ENCODE measurements around the gene CRX.
"Not testable (repeated sequence)": the region's sequence is repeated elsewhere in the genome, so short reads cannot be mapped to it uniquely, and the experiment has no call there.

CRX gene

DNA sequence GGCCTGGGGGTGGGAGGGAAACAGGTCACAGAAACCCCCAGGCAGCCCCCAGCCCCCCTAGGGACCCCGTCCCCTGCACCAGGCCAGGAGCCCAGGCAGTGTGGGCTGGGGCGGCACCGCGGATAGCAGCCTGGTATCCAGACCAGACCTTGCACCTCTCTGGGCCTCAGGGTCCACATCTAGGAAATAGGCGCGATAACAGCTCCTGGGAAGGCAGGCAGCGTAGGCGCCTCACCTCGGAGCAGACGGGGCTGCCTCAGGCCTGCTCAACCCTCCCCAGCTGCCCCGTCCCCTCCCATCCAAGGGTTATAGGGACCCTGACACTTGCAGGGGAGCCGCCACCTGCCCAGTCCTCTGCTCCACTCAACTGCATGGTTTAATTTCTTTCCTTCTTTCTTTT, 18.1 kb upstream of the CRX start:
- DNase-seq (ENCODE audit: low spot score): not testable (repeated sequence)

DNA sequence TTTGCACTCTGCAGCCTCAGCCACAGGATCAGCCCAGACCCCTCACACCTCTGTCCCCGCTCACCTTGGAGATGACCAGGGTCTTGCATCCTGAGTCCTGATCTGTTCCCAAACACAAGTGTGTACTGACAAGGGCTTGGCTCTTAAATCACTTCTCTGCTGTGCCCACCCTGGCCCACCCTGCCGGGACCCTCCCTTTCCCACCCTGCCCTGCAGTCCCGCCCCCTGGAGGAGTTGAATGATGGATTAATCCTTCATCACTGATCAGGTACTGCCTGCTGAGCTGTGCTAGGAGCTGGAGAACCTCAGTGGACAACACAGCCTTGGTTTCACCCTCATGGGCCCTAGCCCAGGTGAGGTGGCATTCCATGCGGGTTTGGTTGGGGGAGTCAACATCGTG, 17.3 kb upstream of the CRX start, which contains the start of gene TPRX1:
TSS of gene TPRX1 (minus strand) at position 101 of the 400 bp plus-strand sequence. CDS start at position 89, 12 bp downstream.
- not testable (repeated sequence) for DNase-seq (ENCODE audit: low spot score)

DNA sequence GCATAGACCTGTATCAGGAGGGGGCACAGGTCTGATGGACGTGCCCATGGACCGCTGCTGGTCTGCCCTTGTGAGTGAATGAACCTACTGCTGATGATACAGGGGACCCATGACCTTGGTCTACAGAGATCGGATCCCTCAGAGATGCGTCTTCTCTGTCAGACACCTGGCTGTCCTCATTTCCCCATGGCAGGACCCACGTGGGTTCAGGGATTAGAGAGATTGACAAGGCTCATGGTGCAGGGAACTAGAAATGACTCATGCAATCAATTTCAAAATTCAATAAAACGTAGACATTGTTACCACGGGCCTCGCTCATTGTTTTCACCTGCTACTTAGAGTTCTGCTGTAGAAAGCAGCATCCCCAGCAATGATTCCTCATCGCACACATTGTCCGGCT, 16.4 kb upstream of the CRX start:
- no peak for DNase-seq (ENCODE audit: low spot score)

DNA sequence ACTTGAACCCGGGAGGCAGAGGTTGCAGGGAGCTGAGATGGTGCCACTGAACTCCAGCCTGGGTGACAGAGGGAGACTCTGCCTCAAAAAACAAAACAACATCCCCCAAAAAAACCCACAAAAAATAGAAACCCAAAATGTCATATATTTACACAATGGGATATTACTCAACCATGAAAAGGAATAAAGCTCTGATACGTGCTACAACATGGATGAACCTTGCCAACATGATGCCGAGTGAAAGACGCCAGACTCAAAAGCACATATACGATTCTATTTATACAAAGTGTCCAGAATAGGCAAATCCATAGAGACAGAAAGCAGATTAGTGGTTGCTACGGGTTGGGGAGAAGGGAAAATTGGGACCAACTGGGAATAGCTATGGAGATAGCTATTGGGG, 15.3 kb upstream of the CRX start:
- no peak for DNase-seq (ENCODE audit: low spot score)

DNA sequence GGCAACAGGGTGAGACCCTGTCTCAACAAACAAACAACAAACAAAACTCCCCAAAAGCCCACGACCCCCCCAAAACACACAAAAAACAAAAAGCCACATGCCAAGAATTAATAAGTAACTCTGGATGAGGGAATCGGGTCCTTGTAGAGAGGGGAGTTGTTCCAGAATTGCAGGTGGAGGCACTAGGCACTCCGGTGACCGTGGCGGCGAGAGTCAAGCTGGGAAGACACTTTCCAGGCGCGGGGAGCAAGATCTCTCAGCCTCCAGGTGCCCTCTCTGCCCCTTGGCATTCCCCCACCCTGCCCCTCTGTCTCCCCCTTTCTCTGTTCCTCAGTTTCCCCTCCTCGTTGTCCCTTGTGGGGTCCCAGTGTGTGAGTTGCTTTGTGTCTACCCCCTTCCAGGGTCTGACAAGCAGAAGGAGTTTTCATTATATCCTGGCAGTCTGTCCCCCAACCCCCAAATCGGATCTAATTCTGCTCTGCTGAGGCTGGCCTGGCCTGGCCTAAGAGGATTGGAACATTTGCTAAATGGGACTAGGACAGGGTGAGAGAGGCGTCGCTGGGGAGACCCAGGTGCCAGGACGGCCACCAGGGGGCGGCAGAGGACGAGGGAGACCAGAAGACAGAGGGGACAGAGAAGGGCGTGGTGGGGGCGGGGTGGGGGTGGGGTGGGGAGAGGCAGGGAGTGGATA, 8.3 kb upstream of the CRX start:
- peak; percentile 68 for DNase-seq (ENCODE audit: low spot score)

DNA sequence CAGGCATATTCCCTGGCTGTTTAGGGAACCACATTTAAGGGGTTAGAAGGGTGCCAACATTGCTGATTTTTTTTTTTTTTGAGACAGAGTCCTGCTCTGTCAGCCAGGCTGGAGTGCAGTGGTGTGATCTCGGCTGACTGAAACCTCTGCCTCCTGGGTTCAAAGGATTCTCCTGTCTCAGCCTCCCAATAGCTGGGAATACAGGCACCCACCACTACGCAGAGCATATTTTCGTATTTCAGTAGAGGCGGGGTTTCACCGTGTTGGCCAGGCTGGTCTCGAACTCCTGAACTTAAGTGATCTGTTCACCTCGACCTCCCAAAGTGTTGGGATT, 7.8 kb upstream of the CRX start:
- no peak for DNase-seq (ENCODE audit: low spot score)

DNA sequence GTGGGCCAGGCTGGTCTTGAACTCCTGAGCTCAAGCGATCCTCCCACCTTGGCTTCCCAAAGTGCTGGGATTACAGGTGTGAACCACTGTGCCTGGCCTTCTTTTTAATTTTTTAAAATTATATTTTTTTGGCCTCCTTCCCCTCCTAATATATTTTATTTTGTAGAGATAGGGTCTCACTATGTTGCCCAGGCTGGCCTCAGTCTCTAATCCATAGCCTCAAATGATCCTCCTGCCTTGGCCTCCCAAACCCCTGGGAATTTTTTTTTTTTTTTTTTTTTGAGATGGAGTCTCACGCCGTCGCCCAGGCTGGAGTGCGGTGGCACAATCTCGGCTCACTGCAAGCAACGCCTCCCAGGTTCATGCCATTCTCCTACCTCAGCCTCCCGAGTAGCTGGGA, 5.5 kb upstream of the CRX start:
- not testable (repeated sequence) for DNase-seq (ENCODE audit: low spot score)

DNA sequence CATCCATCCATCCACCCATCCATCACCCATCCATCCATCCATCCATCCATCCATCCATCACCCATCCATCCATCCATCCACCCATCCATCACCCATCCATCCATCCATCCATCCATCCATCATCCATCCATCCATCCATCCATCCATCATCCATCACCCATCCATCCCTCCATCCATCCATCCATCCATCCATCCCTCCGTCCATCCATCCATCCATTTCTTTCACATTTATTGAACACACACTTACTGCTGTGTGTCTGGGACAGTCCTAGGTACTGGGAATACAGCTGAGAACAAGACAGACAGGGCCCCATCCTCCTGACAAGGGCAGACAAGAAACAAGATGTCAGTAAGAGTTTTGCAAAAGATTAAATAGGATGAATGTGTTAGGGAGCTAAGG, 3.5 kb upstream of the CRX start:
- not testable (repeated sequence) for DNase-seq (ENCODE audit: low spot score)

DNA sequence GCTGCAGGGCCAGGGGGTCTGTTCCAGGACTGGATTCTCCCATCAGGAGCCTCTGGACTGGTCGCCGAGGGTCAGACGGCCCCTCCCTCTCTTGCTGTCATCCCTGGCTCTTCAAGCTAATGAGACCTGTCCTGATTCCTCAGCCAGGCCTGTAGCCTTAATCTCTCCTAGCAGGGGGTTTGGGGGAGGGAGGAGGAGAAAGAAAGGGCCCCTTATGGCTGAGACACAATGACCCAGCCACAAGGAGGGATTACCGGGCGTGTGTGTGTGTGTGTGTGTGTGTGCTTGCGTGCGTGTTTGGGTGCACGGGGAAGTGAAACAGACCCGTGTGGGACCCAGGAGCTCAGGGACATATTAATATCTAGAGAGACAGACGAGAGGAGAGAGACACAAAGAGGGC, 1.9 kb upstream of the CRX start:
- DNase-seq (ENCODE audit: low spot score): no peak

DNA sequence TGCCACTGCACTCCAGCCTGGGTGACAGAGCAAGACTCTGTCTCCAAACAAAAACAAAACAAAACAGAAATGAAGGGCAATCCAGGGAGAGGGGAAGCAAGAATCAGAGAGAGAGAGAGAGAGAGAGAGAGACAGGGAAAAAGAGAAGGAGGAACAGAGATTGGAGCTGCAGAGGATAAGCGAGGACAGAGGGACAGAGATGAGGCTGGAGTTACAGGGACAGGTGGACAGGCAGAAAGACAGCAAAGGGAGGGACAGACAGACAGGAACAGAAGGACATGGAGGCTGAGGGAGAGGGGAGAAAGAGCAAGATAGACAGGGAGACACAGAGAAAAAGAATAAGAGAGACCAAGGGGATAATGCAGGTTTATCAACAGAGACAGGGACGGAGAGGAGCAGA, 1.3 kb upstream of the CRX start:
- no peak for DNase-seq (ENCODE audit: low spot score)

DNA sequence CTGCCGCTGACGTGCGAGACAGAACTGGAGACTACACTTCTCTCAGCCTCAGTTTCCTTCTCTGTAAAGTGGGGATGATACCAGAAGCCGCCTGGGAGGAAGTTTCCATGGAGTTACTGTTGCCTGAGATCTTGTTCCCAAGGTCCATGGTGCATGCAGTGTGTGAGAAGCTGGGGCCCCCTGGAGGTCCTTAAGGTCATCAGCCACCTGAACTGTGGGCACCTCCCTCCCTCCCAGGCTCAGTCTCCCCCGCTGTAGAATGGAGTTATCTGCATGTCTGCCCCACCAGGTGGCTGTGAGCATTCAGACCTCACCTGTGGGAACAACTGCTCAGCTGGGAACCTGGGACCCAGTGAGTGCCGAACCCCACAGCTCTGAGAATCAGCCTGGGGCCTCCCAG, 2.7 kb downstream of the CRX start:
- no peak for DNase-seq (ENCODE audit: low spot score)

DNA sequence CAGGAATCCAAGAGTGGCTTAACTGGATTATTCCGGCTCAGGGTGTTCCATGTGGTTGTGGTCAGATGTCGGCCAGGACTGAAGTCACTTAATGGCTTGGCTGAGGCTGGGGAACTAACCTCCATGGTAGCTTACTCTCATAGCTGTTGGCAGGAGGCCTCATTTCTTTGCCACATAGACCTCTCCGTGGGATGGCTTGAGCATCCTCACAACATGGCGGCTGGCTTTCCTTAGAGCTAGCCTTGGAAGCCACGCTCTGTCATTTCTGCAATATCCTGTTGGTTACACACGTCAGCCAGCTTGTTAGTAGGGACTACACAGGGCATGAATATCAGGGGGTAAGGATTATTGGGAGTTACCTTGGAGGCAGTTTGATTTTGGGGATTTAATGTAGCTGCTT, 5.1 kb downstream of the CRX start:
- DNase-seq (ENCODE audit: low spot score): no peak

DNA sequence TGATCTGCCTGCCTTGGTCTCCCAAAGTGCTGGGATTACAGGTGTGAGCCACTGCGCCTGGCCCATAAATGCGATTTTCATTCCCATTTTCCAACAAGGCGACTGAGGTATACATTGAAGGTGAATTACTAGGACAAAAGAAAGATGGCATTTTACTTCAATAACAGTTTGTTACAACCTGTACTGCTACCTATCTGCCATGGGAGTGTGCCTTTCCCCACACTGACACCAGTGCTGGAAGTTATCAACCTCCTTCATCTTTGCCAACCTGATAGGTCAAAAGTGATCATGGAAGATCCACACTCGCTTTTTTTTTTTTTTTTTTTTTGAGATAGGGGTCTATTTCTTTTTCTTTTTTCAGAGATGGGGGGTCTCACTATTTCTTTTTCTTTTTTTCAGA, 11.0 kb downstream of the CRX start:
- DNase-seq (ENCODE audit: low spot score): no peak

DNA sequence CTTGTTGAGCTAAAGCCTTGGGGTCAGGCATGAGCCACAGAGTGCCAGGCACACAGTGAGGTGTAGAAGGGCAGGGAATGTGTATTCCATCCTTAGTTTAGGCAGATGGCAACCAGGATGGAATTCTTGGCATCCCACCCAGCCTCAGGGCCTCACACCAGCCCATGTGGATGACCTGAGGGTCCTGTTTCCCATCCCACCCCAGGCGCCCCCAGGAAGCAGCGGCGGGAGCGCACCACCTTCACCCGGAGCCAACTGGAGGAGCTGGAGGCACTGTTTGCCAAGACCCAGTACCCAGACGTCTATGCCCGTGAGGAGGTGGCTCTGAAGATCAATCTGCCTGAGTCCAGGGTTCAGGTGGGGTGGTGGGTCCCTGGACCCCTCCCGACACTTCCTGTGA, 14.3 kb downstream of the CRX start:
- no peak for DNase-seq (ENCODE audit: low spot score)

DNA sequence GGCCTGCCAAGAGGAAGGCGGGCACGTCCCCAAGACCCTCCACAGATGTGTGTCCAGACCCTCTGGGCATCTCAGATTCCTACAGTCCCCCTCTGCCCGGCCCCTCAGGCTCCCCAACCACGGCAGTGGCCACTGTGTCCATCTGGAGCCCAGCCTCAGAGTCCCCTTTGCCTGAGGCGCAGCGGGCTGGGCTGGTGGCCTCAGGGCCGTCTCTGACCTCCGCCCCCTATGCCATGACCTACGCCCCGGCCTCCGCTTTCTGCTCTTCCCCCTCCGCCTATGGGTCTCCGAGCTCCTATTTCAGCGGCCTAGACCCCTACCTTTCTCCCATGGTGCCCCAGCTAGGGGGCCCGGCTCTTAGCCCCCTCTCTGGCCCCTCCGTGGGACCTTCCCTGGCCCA, 17.7 kb downstream of the CRX start:
- no peak for DNase-seq (ENCODE audit: low spot score)

DNA sequence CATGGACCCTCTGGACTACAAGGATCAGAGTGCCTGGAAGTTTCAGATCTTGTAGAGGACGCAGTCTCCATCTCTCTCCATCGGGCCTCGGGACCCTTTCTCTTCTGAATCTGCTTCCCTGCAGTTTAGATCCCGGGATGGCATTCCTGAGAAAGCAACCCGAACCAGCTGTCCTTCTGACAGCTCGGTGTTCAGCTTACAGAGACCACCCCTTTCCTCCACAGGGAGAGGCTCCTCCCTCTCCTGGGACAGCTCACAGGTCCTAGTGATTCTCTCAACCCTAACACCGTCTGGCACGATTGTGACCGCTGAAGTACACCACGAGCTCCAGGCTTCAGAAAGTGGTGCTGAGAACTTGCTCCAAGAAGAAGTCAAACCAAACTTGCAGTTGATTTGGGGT, 18.2 kb downstream of the CRX start:
- DNase-seq (ENCODE audit: low spot score): no peak

DNA sequence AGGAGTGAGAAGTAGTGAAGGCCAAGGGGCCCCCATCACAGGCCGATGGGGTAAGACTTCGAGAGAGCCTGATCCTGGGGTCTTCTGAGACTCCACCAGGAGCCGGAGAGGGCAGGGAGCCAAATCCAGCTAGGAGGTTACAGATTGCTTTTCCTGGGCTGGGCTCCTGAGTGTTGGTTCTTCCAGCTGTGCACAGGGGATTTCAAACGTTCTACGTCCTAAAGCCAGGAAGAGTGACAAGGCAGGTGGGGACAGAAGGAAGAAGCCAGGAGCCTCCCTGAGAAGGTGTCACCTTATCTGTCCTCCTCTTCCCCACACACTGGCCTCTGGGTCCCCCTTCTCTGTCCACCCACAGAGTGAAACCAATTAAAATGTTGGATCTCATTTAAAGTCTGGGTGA, 21.2 kb downstream of the CRX start:
- no peak for DNase-seq (ENCODE audit: low spot score)

DNA sequence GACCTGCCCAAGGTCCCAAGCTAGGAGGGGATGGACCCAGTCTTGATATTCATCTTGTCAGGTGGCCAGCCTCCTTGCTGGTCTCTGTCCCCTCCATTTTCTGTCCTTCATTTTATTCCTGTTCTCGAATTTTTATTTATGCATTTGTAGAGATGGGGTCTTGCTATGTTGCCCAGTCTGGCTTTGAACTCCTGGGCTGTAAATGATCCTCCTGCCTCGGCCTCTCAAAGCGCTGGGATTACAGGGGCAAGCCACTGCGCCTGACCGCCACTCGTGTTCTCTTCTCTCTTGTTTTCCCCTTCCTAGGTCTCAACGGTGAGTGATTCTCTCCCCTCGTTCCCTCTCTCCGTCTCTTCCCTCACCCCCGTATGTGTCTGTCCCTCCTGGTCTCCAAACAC, 26.7 kb downstream of the CRX start:
- DNase-seq (ENCODE audit: low spot score): no peak

DNA sequence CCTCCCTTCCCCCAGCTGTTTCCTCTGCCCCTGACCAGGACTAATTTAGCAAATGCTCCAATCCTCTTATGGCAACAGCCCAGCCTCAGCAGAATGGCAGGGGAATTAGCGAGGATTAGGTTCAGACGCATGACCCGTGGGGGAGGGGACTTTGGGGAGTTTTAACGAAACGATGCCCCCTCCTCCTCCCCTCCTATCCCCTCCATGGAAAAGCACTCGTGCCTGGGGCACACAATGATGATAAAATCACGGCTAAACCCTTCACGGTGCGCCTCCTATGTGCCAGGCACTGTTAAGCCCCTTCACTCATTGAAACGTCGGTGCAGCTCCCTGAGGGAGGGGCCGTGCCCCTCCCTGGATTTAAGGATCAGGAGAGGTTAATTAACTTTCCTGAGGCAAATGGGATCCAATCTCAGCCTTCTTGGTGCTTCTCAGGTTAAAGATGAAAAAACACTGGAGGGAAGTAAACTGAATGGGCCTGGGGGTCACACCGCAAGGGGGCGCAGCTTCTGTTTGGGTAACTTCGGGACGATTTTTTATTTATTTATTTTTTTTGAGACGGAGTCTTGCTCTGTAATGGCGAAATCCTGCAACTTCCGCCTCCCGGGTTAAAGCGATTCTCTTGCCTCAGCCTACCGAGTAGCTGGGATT, 27.2 kb downstream of the CRX start:
- no peak for DNase-seq (ENCODE audit: low spot score)

DNA sequence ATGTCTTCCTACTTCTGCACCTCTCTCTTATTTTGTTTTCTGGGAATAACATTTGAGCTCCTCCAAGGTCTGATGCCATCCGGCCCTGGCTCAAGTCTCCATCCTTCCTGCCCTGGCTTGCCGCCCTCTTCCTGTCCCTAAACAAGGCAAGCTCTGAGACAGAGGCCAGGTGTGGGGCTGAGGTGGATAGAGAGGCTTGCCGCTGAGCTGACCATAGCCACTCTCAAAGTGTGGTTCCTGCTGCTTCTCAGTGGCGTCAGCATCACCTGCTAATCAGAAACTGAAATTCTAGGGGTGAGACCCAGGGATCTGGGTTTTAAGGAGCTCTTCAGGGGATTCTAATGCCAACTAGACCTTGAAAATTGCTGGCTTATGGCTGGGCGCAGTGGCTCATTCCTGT, 31.3 kb downstream of the CRX start:
- DNase-seq (ENCODE audit: low spot score): no peak

DNA sequence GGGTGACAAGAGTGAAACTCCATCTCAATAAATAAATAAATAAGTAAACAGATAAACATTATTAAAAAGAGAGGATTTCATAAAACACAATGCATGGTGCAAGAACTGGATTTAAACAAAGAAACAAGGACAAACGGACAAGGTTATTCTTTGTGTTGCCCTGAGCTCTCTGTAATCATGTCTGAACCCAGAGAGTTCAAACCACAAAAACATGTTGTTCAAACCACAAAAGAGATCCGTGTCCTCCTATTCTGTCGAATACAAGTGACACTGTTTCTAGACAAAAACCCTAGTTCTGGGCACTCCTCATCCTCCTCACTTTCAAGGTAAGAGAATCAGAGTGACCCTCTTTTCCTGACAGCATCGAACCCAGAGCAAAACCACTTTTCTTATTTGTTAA, 32.7 kb downstream of the CRX start:
- no peak for DNase-seq (ENCODE audit: low spot score)

DNA sequence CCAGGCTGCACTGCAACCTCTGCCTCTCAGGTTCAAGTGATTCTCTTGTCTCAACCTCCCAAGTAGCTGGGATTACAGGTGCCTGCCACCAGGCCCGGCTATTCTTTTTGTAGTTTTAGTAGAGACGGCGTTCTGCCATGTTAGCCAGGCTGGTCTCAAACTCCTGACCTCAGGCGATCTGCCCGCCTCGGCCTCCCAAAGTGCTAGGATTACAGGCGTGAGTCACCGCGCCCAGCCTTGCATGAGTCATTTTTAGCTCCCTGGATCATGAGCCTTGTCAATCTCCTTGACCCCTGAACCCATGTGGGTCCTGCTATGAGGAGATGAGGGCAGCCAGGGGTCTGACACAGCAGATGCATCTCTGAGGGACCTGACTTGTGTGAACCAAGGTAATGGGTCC, 36.5 kb downstream of the CRX start:
- not testable (repeated sequence) for DNase-seq (ENCODE audit: low spot score)

DNA sequence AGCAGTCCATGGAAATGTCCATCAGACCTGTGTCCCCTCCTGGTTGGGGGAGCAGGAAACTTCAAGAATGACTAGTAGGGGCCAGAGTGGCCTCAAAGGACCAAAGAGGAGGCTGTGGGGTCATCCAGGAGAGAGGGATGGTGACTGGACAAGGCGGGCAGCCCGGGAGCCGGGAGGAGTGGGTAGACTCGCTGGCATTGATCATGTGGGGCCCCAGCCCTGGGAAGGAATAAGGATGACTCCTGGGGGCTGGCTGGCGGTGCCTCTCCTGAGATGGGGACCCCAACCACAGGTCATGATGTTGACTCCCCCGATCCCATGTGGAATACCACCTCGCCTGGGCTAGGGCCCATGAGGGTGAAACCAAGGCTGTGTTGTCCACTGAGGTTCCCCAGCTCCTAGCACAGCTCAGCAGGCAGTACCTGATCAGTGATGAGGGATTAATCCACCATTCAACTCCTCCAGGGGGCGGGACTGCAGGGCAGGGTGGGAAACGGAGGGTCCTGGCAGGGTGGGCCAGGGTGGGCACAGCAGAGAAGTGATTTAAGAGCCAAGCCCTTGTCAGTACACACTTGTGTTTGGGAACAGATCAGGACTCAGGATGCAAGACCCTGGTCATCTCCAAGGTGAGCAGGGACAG, 37.0 kb downstream of the CRX start, which contains the start of gene TPRX2:
TSS of gene TPRX2 (plus strand) at position 590 of the 640 bp plus-strand sequence. CDS start at position 602, 12 bp downstream.
- not testable (repeated sequence) for DNase-seq (ENCODE audit: low spot score)

DNA sequence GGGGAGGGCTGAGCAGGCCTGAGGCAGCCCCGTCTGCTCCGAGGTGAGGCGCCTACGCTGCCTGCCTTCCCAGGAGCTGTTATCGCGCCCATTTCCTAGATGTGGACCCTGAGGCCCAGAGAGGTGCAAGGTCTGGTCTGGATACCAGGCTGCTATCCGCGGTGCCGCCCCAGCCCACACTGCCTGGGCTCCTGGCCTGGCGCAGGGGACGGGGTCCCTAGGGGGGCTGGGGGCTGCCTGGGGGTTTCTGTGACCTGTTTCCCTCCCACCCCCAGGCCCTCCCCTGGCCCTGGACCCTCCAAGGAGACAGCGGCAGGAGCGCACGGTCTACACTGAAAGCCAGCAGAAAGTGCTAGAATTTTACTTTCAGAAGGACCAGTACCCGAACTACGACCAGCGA, 38.1 kb downstream of the CRX start:
- DNase-seq (ENCODE audit: low spot score): not testable (repeated sequence)

All from hematopoietic multipotent progenitor cell treated with erythropoietin and hydrocortisone succinate and interleukin-3 and kit ligand, for 15 days (in vitro differentiated cells).